Spleen (tissue), 11 donors: ENCODE data around the gene THSD7A. TPM values are rescaled to one million over a fixed set of nuclear protein-coding genes. Genes with fewer than 3 reads are reported as not detected.

ENCODE experiments used
- DNase-seq: peaks from one replicate; pipeline ENCODE4 v3.0.0-alpha.2; 2020
- H3K27ac ChIP-seq, 8 donors: fragments of 200-600 bp; sonication (generic) in 7 of 8; 1 replicate in 4 of 8; 2 replicates in 4 of 8; pipeline versions ENCODE4 v1.5.0 to v1.8.0; 2016 to 2021; ENCODE audit warnings: inconsistent platforms in 4 of 8, mild to moderate bottlenecking in 4 of 8, moderate library complexity in 1 of 8
- H3K27me3 ChIP-seq, 7 donors: fragments of 200-600 bp; sonication (generic) in 6 of 7; replicated peaks in 1 of 7; 1 replicate in 4 of 7; 2 replicates in 3 of 7; pipeline versions ENCODE4 v1.5.0 to v1.8.0; 2016 to 2021; ENCODE audit warnings: inconsistent platforms in 3 of 7, mild to moderate bottlenecking in 1 of 7
- H3K36me3 ChIP-seq, 6 donors: fragments of 200-600 bp; sonication (generic) in 5 of 6; 1 replicate in 4 of 6; 2 replicates in 2 of 6; pipeline versions ENCODE4 v1.5.0 to v1.8.0; 2016 to 2021; ENCODE audit warnings: inconsistent platforms in 2 of 6
- H3K4me1 ChIP-seq, 6 donors: fragments of 200-600 bp; sonication (generic) in 5 of 6; 1 replicate in 3 of 6; 2 replicates in 3 of 6; pipeline versions ENCODE4 v1.5.0 to v1.8.0; 2016 to 2021; ENCODE audit warnings: inconsistent platforms in 3 of 6
- H3K4me3 ChIP-seq, 8 donors: fragments of 200-600 bp; sonication (generic) in 7 of 8; 1 replicate in 4 of 8; 2 replicates in 4 of 8; pipeline versions ENCODE4 v1.5.0 to v1.8.0; 2016 to 2021; ENCODE audit warnings: inconsistent platforms in 4 of 8, mild to moderate bottlenecking in 4 of 8, moderate library complexity in 2 of 8
- H3K9me3 ChIP-seq, 8 donors: fragments of 200-600 bp; sonication (generic) in 7 of 8; 1 replicate in 4 of 8; 2 replicates in 4 of 8; pipeline versions ENCODE4 v1.5.0 to v1.8.0; 2016 to 2021; ENCODE audit warnings: inconsistent platforms in 4 of 8
- CTCF ChIP-seq, 11 experiments: fragments of 200-600 bp in 7 of 11; fragments of 450-650 bp in 4 of 11; sonication (generic) in 4 of 11; IDR thresholded peaks in 8 of 11; conservative IDR thresholded peaks in 3 of 11; 1 replicate in 7 of 11; 2 replicates in 4 of 11; pipeline versions ENCODE4 v1.4.0 to v1.8.0; 2016 to 2021; ENCODE audit warnings: antibody characterized with exemption in 11 of 11, inconsistent platforms in 4 of 11, mild to moderate bottlenecking in 1 of 11
- POLR2A ChIP-seq, 3 donors: fragments of 450-650 bp; IDR thresholded peaks; one replicate each; pipeline ENCODE4 v1.5.1; 2017; ENCODE audit warnings: antibody characterized with exemption in 3 of 3, mild to moderate bottlenecking in 1 of 3
- POLR2AphosphoS5 ChIP-seq, 3 donors: sonication (generic); formaldehyde crosslinking; IDR thresholded peaks; one replicate each; pipeline ENCODE4 v1.5.1; 2017; ENCODE audit warnings: antibody characterized with exemption in 3 of 3
- WGBS, 5 donors: extraction: QIAGEN DNeasy Blood & Tissue Kit in 3 of 5; methylation state at CpG; one replicate each; pipeline versions ENCODE4 v1.1.5 to v1.1.7; 2013 to 2018; 5-methylcytosine and 5-hydroxymethylcytosine counted together
- intact Hi-C: fragments of 100-400 bp; cut with DNase I; formaldehyde crosslinking; loops from one replicate; pipeline ENCODE4 v1.15.0; 2023; ENCODE audit warnings: low total_unique reads
- polyA plus RNA-seq, 3 donors: library from polyadenylated mRNA; stranded (reverse); fragments of 200-250 nt; gene quantifications; one replicate each; pipeline ENCODE4 v1.2.1, GENCODE V29; 2013
- total RNA-seq, 7 donors: library from RNA; depleted of rRNA in 3 of 7; stranded (reverse); fragments of >200 nt in 3 of 7; fragmentation: NEBNext Ultra II Directional in 4 of 7; extraction: Animal tissue kit (Norgen Biotek cat#: 25700) in 4 of 7; gene quantifications; one replicate each; pipeline versions ENCODE4 v1.1.0 to v1.2.1, GENCODE V29; 2016 to 2021
- donor health status: healthy with polysubstance abuse.
- donor health status: DM: no; HTN: no; CAD: no; lungs with moderate emphysema.
- donor health status: DM: no; HTN: no; CAD: no.
- donor health status: Bipolar disorder and iron deficiency.
- donor health status: healthy.
- donor health status: DM: no; HTN: no; CAD: no.
- donor health status: DM: yes; HTN: yes; CAD: no.

The THSD7A gene
- total and polyA plus RNA-seq, 10 donors: 0.29 to 8.7 (median 4.2) TPM

DNA sequence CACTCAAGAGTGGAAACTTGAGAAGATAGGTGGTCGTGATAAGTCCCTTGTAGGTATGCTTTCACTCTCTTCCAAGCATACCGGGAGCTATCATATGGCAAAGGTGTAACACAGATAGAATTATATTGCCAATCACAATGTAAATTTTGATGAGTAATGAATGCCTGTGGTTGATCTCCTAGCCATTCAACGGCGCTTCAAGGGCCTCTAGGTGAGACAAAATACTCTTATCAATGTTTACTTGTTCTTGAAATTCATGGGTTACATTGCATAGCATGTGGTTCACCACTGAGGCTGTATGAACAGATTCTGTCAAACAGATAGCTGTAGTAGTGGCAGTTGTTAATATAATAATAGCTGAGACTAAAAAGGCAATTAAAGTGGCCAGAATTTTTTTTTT lies 82.4 kb downstream of the THSD7A start:
- no peaks in the 10 kb centered on the region for H3K36me3 ChIP-seq
- intact Hi-C loops: no loop called here
- H3K4me1 ChIP-seq: no peaks in the 10 kb centered on the region
- peaks cover 0 to 3% (median 0%) of the 10 kb centered on the region in 8 donors for H3K9me3 ChIP-seq
- no peaks in the 10 kb centered on the region for H3K27me3 ChIP-seq
- H3K27ac ChIP-seq: no peak overlapping the region
- WGBS, 5 donors: 81 to 96% (median 91%) methylated on average over 4 of the region's 4 CpGs
- no peak overlapping the region for H3K4me3 ChIP-seq
- no peak for TF ChIP-seq CTCF (IDR thresholded peaks at IDR 0.05 in 8 of 11, conservative IDR thresholded peaks at IDR 0.05 in 3 of 11)
- TF ChIP-seq POLR2A (IDR thresholded peaks at IDR 0.05): no peak
- no peak for TF ChIP-seq POLR2AphosphoS5 (IDR thresholded peaks at IDR 0.05)
- DNase-seq: no peak

DNA sequence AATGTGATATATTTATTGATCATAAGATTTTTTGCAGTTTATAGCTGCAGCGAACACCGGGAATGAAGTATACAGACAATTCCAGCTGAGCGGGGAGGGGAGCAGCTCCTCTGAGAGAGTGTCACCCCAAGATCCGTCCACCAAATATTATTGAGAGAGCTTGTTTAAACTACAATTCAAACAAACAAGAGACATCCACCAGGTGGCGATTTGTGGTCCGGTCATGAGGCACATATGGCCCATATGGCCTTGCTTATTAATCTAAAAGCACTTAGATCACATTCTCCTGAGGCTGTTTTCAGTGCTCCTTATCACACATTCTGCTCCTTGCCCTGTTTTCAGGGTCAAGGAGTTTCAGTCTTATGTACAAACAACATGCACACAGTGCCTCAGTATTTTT lies 83.1 kb downstream of the THSD7A start:
- Histone ChIP-seq H3K27me3 (no peaks in the 10 kb centered on the region), H3K4me3 (no peak overlapping the region), H3K4me1 (no peaks in the 10 kb centered on the region), H3K27ac (no peak overlapping the region), H3K36me3 (no peaks in the 10 kb centered on the region), H3K9me3 (peaks cover 0 to 4% (median 0%) of the 10 kb centered on the region in 8 donors)
- no peak for DNase-seq
- TF ChIP-seq CTCF (IDR thresholded peaks at IDR 0.05 in 8 of 11, conservative IDR thresholded peaks at IDR 0.05 in 3 of 11) (no peak), POLR2AphosphoS5 (IDR thresholded peaks at IDR 0.05) (no peak), POLR2A (IDR thresholded peaks at IDR 0.05) (no peak)
- intact Hi-C loops: no loop called here
- 86 to 93% (median 88%) methylated on average over 6 of the region's 6 CpGs for WGBS, 5 donors

- 72 to 75% (median 74%) methylated on average over 4 of the region's 4 CpGs for WGBS, 5 donors
- no peak overlapping the region for H3K4me3 ChIP-seq
- H3K27ac ChIP-seq: no peak overlapping the region
- intact Hi-C loops: no loop called here
- DNase-seq: no peak
- H3K36me3 ChIP-seq: no peaks in the 10 kb centered on the region
- no peaks in the 10 kb centered on the region for H3K27me3 ChIP-seq
- no peaks in the 10 kb centered on the region for H3K4me1 ChIP-seq
- no peak for TF ChIP-seq POLR2AphosphoS5 (IDR thresholded peaks at IDR 0.05)
- TF ChIP-seq POLR2A (IDR thresholded peaks at IDR 0.05): no peak
- TF ChIP-seq CTCF (IDR thresholded peaks at IDR 0.05 in 8 of 11, conservative IDR thresholded peaks at IDR 0.05 in 3 of 11): no peak
- H3K9me3 ChIP-seq: peaks cover 0 to 4% (median 0%) of the 10 kb centered on the region in 8 donors
Measured at GRCh38 chr7:11747715-11748485, 84.1 kb downstream of the THSD7A start.

- H3K4me3 ChIP-seq: no peak overlapping the region
- no peaks in the 10 kb centered on the region for H3K36me3 ChIP-seq
- peaks cover 0 to 4% (median 0%) of the 10 kb centered on the region in 6 donors for H3K4me1 ChIP-seq
- intact Hi-C loops: no loop called here
- no peaks in the 10 kb centered on the region for H3K27me3 ChIP-seq
- H3K9me3 ChIP-seq: peaks cover 0 to 4% (median 0%) of the 10 kb centered on the region in 8 donors
- no peak for DNase-seq
- no peak overlapping the region for H3K27ac ChIP-seq
- TF ChIP-seq POLR2AphosphoS5 (IDR thresholded peaks at IDR 0.05): no peak
- no peak for TF ChIP-seq POLR2A (IDR thresholded peaks at IDR 0.05)
- whole genome bisulfite sequencing, 5 donors: 78 to 87% (median 84%) methylated on average over 1 of the region's 1 CpG
Measured at GRCh38 chr7:11746591-11746990, 85.4 kb downstream of the THSD7A start.
